Hippocampal formation (tissue), 2 donors: ENCODE measurements around the gene TP73.

Experiments used
- DNase-seq, 2 donors: peaks; one replicate each; lab custom pipeline; 2025; lab: John Stamatoyannopoulos, UW

Gene TP73

GRCh38 chr1:3767328-3767925, 115.1 kb downstream of the TP73 start:
- no peak for DNase-seq

GRCh38 chr1:3768811-3769390, 116.6 kb downstream of the TP73 start:
- DNase-seq, result no peak

GRCh38 chr1:3770047-3770765, 117.9 kb downstream of the TP73 start:
- DNase-seq, result no peak

GRCh38 chr1:3771108-3772026, 119.1 kb downstream of the TP73 start:
- no peak for DNase-seq

- peak in 1 of 2 donors; percentile 80 for DNase-seq
Observed at GRCh38 chr1:3772027-3772714, 119.9 kb downstream of the TP73 start.

DNA sequence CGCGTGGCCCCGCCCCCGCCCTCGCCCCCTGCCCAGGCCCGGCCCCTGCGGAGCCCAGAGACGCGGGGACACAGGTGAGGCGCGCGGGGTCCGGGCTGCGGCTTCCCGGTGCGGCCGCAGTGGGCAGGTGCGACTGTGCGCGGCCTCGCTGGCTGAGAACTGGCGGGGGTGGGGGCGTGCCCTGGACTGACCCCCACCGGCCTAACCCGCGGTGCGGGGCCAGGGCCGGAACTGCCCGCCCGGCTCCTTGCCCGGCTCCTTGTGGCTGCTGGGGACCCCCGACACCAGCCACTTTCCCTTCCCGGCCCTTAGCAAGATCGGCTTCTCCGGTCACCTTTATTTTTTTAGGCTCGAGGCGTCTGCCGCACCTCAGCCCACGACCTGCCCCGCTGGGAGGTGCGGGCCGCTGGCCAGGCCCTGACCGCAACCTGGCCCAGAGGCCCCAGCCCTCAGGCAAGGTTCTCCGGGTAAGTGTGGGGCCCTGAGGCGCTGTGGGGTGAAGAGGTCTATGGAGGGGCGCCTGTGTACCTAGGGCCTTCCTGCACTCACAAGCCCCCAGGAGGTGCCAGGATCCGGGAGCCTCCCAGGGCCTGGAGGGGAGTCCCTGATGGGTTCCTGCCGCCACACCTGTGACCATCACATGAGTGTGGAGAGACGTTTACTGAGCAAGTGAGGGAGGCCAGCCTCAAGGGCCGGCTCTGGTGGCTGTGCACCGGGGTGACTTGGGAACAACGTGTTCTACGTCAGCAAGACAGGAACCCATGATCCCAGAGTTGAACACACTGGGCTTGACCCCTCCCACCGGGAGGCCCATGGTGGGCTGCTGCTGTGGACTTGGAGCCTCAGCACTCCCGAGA, 120.6 kb downstream of the TP73 start, which contains the start of gene SMIM1:
SMIM1 (plus strand) TSS at position 35 of the 857 bp plus-strand sequence. CDS start 2,625 bp downstream, outside the sequence.
- DNase-seq, result no peak

DNA sequence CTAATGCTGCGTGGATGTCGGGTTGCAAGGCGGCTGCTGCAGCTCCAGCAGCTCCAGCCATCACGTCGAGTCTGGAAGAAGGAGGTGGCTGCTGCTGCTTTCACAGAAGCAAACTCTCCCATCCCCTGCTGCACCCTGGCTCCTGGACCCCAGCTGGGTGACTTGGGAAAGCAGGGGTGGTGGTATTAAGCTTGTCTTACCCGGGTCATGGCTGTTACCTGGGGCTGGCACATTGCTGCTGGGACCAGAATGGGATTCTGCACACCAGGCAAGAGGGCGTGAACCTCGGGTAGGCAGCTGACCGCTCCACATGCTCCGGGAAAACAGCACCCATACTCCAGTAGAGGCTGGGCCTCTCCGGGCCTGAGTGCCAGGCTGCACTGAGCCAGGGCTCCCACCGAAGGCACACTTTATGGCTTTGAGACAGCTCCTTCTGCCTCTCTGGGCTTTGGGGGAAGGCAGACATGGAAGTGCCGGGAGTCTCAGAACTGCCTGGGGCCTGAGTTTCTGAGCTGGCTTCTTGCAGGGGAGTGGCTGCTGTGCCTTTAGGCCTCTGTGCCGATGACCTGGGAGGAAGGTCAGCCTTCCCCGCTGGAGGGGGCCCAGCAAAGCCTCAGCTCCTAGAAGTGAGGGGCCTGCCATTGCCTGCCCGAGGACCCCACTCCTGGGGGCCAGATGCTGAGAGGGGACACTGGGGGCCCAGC, 121.4 kb downstream of the TP73 start:
- DNase-seq, result no peak

- DNase-seq, result no peak
Observed at GRCh38 chr1:3774276-3774945, 122.1 kb downstream of the TP73 start.

GRCh38 chr1:3774946-3775489, 122.7 kb downstream of the TP73 start:
- no peak for DNase-seq

GRCh38 chr1:3775490-3776230, 123.3 kb downstream of the TP73 start:
- peak in 1 of 2 donors; percentile 24 for DNase-seq

DNA sequence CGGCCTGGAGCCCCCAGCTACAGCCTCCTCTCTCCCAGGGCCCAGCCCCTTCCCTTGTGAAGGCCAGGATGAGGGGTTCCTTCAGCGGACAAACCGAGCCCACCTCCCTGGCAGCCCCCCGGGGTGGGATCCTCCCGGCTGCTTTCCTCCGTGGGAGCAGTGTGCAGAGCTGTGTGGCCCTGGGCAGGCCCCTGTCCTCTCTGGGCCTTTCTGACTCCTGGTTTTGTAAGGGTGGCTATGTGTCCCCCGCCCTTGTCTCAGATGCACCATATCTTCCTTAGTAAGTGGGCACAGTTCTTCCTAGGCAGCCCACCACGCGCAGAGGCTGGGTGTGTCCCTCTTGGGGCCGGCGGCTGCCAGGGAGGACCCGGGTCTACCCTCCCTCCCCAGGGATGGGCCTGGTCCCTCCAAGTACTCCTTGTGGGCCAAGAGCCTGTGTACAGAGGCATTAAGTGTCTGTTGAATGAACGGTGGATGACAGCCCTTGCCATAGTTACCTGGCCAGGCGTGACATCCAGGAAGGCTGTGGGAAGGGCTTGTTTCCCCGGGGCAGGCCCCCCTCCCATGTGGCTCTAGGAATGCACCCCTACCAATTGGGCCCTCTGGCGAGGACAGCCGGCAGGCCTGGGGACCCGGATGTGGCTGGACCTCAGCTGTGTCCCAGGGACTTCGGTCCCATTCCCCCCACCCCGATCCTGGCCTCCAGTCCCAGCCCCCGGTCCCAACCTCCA, 124.1 kb downstream of the TP73 start:
- no peak for DNase-seq

DNA sequence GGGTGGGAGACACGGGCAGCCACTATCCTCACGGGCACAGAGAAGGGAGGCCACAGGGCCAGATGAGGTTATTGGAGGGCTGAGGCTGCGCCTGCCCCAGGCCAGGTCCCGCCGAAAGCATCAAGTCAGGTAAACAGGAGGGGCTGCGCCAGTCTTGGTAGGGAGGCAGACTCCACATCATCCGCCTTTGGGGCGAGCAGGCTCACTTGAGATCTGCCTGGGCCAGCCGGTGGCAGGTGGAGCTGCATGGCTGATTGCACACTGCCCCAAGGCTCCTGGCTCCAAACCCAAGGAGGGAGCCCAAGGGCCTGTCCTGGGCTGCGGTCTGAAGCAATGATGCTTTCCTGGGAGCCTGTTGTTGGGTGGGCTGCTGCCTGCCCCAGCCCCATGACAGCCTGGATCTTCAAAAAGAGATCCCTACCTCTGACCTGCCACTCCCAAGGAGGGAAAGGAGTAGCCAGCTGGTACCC, 124.8 kb downstream of the TP73 start:
- no peak for DNase-seq

- DNase-seq, result no peak
Observed at GRCh38 chr1:3777647-3778589, 125.6 kb downstream of the TP73 start.

- DNase-seq, result no peak
Observed at GRCh38 chr1:3778590-3779264, 126.4 kb downstream of the TP73 start.

DNA sequence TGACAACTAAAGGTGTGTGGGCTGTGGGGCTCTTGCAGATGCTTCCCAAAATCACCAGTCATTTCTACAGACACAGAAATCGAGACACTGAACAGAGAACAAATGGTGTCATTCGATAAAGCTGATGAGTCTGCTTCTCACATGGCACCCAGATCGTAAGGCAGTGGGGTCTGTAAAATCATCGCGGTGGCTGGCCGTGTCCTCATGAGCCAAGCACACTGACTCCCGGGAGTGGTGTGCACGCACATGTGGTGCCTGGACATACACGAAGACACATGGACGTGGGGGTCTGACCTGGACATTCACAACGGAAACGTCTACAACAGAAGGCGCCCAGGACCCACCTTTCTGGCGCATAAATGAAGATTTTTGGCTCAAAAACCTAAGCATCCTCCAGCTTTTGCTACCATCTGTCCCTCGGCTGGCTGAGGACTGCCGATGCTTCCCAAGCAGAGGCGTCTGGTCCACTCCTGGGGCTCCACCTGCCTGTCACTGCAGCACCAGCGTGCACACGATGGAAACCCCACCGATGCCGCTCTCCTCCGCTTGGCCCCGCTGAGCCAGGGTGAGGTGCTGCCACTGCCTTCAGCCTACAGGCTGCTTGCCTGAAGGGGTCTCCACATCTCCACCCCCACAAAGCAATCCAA, 127.1 kb downstream of the TP73 start:
- DNase-seq, result no peak
